Measurements from ENCODE around the gene NR4A1. TPM values are rescaled to one million over a fixed set of nuclear protein-coding genes. Genes with fewer than 3 reads are reported as not detected.
A peak's percentile ranks its signal among the peaks of the same experiment; 100 is the strongest.

Gene NR4A1
- total and polyA plus RNA-seq, 2 of the 13 experiments (the other 11 are each of a cell fraction or from before 2014, with no cell fraction given), result 5.7 to 15.2 TPM

GRCh38 chr12:52050758-52051541 is at the start of gene NR4A1 (continued):
- TF ChIP-seq HMGXB4 (CRISPR knock-in tag; IDR thresholded peaks at IDR 0.05; ENCODE audit: borderline replicate concordance in 1 of 2, low read depth in 1 of 2) (peak; percentile 27 to 69; a peak in 3 of 4 replicates), RBM22 (optimal IDR thresholded peaks at IDR 0.05; ENCODE audit: low read length) (no peak), ARNT (IDR thresholded peaks at IDR 0.05) (no peak), EEA1 (CRISPR knock-in tag; IDR thresholded peaks at IDR 0.05; ENCODE audit: borderline replicate concordance) (no peak), ZNF264 (CRISPR knock-in tag; IDR thresholded peaks at IDR 0.05) (no peak), IRF1 (CRISPR knock-in tag; IDR thresholded peaks at IDR 0.05; ENCODE audit: low read depth) (no peak), RAD51 (IDR thresholded peaks at IDR 0.05; ENCODE audit: borderline replicate concordance) (no peak), CBFB (CRISPR knock-in tag; IDR thresholded peaks at IDR 0.05) (no peak), ZNF773 (CRISPR knock-in tag; IDR thresholded peaks at IDR 0.05; ENCODE audit: borderline replicate concordance) (0 out of 2 replicates have a peak, but pooled peaks have one; percentile 24), ZFX (CRISPR knock-in tag; IDR thresholded peaks at IDR 0.05; ENCODE audit: low read depth) (peak; percentile 83), IRF2 (CRISPR knock-in tag; IDR thresholded peaks at IDR 0.05) (peak; percentile 22), TIGD3 (CRISPR knock-in tag; IDR thresholded peaks at IDR 0.05; ENCODE audit: borderline replicate concordance) (no peak), NAIF1 (CRISPR knock-in tag; IDR thresholded peaks at IDR 0.05; ENCODE audit: borderline replicate concordance) (peak; percentile 43; the same call in 1 of the 2 replicates), ZFP36L1 (CRISPR knock-in tag; IDR thresholded peaks at IDR 0.05) (no peak), ATF7 (IDR thresholded peaks at IDR 0.05) (no peak), ATF7 (CRISPR knock-in tag; IDR thresholded peaks at IDR 0.05) (peak; percentile 20; the same call in 1 of the 2 replicates), NFKBIZ (CRISPR knock-in tag; IDR thresholded peaks at IDR 0.05) (0 out of 2 replicates have a peak, but pooled peaks have one; percentile 15), ATF7-NPFF (CRISPR knock-in tag; IDR thresholded peaks at IDR 0.05; ENCODE audit: low read depth) (peak; percentile 45; the same call in 1 of the 2 replicates), FOXP4 (CRISPR knock-in tag; IDR thresholded peaks at IDR 0.05) (no peak), SALL2 (CRISPR knock-in tag; IDR thresholded peaks at IDR 0.05) (0 out of 2 replicates have a peak, but pooled peaks have one; percentile 18), ZNF747 (CRISPR knock-in tag; IDR thresholded peaks at IDR 0.05; ENCODE audit: borderline replicate concordance) (peak; percentile 14; the same call in 1 of the 2 replicates), SP2 (CRISPR knock-in tag; IDR thresholded peaks at IDR 0.05) (no peak; the same call in 1 of the 2 replicates), KDM5B (CRISPR knock-in tag; IDR thresholded peaks at IDR 0.05; ENCODE audit: borderline replicate concordance) (peak; percentile 35), HOXA9 (CRISPR knock-in tag; IDR thresholded peaks at IDR 0.05; ENCODE audit: borderline replicate concordance) (no peak), ZNF24 (IDR thresholded peaks at IDR 0.05) (no peak)

All from HepG2 (cell line).